ENCODE results near the gene TPM2. TPM values are rescaled to one million over a fixed set of nuclear protein-coding genes. Genes with fewer than 3 reads are reported as not detected.

TPM2 gene
- total and polyA plus RNA-seq, 4 donors = 4.2 to 31.4 (median 14.0) TPM

GRCh38 chr9:35716230-35716629 lies 26.5 kb upstream of the TPM2 start:
- 94% methylated on average over 4 of the region's 4 CpGs for WGBS

DNA sequence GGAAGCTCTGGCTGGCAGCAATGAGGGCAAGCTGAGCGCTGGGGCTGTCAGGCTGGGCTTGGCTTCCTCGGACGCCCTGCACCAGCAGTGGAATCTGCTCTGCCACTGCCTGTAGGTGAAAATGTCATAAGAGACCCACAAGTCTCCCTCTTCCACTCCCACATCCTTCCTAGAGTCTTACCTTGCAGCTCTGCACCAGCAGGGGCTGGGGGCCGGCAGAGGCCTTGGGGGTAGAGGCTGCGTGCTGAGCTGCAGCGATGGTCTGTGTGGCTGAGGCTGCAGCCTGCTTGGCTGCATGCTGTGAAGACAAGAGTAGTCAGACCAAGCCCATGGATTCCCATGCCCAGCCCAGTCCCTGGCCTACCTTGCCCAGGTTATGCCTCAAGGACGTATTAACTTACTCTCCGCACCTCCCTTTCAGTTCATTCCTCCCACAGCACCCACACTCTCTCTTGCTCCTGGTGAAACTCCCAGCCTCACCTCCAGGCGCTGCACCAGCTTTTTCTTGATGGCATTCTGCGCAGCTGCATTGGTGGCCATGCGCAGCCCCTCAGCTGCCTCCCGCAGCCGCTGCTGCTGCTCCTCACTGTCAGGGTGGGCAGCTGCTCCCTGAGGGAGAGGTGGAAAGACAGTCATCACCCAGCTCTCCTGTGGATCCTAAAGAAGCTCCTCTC lies 25.0 kb upstream of the TPM2 start:
- 95% methylated on average over 13 of the region's 13 CpGs for WGBS
- H3K4me1 ChIP-seq (ENCODE audit: control insufficient read depth in 4 of 4, insufficient read depth in 4 of 4, low read length in 3 of 4) = no peaks in the 10 kb centered on the region
- no peak overlapping the region for H3K4me3 ChIP-seq (ENCODE audit: low read depth in 1 of 3, low read length in 3 of 3)
- H3K27me3 ChIP-seq (ENCODE audit: control insufficient read depth in 4 of 4, insufficient read depth in 4 of 4, low read length in 3 of 4) = no peaks in the 10 kb centered on the region
- no peak overlapping the region for H3K9ac ChIP-seq (ENCODE audit: low read depth in 1 of 2, low read length in 2 of 2)
- H3K9me3 ChIP-seq (ENCODE audit: control insufficient read depth in 4 of 4, low read length in 3 of 4) = no peaks in the 10 kb centered on the region
- no peak for DNase-seq (ENCODE audit: low spot score)
- peaks cover 60 to 96% (median 85%) of the 10 kb centered on the region in 4 donors for H3K36me3 ChIP-seq (ENCODE audit: control insufficient read depth in 4 of 4, insufficient read depth in 3 of 4, low read depth in 1 of 4, low read length in 3 of 4)
- no peak overlapping the region for H3K27ac ChIP-seq (ENCODE audit: low read depth in 1 of 2, low read length in 2 of 2)
- TF ChIP-seq, protein P1, sequence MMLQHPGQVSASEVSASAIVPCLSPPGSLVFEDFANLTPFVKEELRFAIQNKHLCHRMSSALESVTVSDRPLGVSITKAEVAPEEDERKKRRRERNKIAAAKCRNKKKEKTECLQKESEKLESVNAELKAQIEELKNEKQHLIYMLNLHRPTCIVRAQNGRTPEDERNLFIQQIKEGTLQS (IDR thresholded peaks at IDR 0.05) = no peak
- TF ChIP-seq SP1 (IDR thresholded peaks at IDR 0.05) (no peak), RXRA (IDR thresholded peaks at IDR 0.05) (no peak), ZBTB33 (IDR thresholded peaks at IDR 0.05) (no peak), EGR1 (IDR thresholded peaks at IDR 0.05; ENCODE audit: low read depth in 2 of 2) (no peak), FOXA2 (IDR thresholded peaks at IDR 0.05) (no peak), YY1 (IDR thresholded peaks at IDR 0.05) (no peak), NR2F2 (IDR thresholded peaks at IDR 0.05) (no peak), JUND (IDR thresholded peaks at IDR 0.05) (no peak), RAD21 (IDR thresholded peaks at IDR 0.05) (no peak)
- TF ChIP-seq, protein P2, sequence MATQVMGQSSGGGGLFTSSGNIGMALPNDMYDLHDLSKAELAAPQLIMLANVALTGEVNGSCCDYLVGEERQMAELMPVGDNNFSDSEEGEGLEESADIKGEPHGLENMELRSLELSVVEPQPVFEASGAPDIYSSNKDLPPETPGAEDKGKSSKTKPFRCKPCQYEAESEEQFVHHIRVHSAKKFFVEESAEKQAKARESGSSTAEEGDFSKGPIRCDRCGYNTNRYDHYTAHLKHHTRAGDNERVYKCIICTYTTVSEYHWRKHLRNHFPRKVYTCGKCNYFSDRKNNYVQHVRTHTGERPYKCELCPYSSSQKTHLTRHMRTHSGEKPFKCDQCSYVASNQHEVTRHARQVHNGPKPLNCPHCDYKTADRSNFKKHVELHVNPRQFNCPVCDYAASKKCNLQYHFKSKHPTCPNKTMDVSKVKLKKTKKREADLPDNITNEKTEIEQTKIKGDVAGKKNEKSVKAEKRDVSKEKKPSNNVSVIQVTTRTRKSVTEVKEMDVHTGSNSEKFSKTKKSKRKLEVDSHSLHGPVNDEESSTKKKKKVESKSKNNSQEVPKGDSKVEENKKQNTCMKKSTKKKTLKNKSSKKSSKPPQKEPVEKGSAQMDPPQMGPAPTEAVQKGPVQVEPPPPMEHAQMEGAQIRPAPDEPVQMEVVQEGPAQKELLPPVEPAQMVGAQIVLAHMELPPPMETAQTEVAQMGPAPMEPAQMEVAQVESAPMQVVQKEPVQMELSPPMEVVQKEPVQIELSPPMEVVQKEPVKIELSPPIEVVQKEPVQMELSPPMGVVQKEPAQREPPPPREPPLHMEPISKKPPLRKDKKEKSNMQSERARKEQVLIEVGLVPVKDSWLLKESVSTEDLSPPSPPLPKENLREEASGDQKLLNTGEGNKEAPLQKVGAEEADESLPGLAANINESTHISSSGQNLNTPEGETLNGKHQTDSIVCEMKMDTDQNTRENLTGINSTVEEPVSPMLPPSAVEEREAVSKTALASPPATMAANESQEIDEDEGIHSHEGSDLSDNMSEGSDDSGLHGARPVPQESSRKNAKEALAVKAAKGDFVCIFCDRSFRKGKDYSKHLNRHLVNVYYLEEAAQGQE (IDR thresholded peaks at IDR 0.05) = no peak

More at GRCh38 chr9:35716230-35716629, 26.5 kb upstream of the TPM2 start:
- no peaks in the 10 kb centered on the region for H3K4me1 ChIP-seq (ENCODE audit: control insufficient read depth in 4 of 4, insufficient read depth in 4 of 4, low read length in 3 of 4)
- no peaks in the 10 kb centered on the region for H3K27me3 ChIP-seq (ENCODE audit: control insufficient read depth in 4 of 4, insufficient read depth in 4 of 4, low read length in 3 of 4)
- no peak overlapping the region for H3K9ac ChIP-seq (ENCODE audit: low read depth in 1 of 2, low read length in 2 of 2)
- no peak overlapping the region for H3K4me3 ChIP-seq (ENCODE audit: low read depth in 1 of 3, low read length in 3 of 3)
- no peaks in the 10 kb centered on the region for H3K9me3 ChIP-seq (ENCODE audit: control insufficient read depth in 4 of 4, low read length in 3 of 4)
- no peak overlapping the region for H3K27ac ChIP-seq (ENCODE audit: low read depth in 1 of 2, low read length in 2 of 2)
- H3K36me3 ChIP-seq (ENCODE audit: control insufficient read depth in 4 of 4, insufficient read depth in 3 of 4, low read depth in 1 of 4, low read length in 3 of 4) = peaks cover 65 to 98% (median 89%) of the 10 kb centered on the region in 4 donors
- no peak for DNase-seq (ENCODE audit: low spot score)
- TF ChIP-seq SP1 (IDR thresholded peaks at IDR 0.05) = no peak
- no peak for TF ChIP-seq TAF1 (conservative IDR thresholded peaks at IDR 0.05)
- TF ChIP-seq RXRA (IDR thresholded peaks at IDR 0.05) = no peak
- no peak for TF ChIP-seq GABPA (IDR thresholded peaks at IDR 0.05 in 1 of 2, conservative IDR thresholded peaks at IDR 0.05 in 1 of 2)
- TF ChIP-seq FOXA2 (IDR thresholded peaks at IDR 0.05) = no peak
- no peak for TF ChIP-seq ZBTB33 (IDR thresholded peaks at IDR 0.05)
- TF ChIP-seq, protein P1 (IDR thresholded peaks at IDR 0.05) = no peak
- no peak for TF ChIP-seq JUND (IDR thresholded peaks at IDR 0.05)
- TF ChIP-seq YY1 (IDR thresholded peaks at IDR 0.05) = no peak
- no peak for TF ChIP-seq MAX (IDR thresholded peaks at IDR 0.05)
- no peak for TF ChIP-seq HNF4A (conservative IDR thresholded peaks at IDR 0.05)
- no peak for TF ChIP-seq HNF4G (IDR thresholded peaks at IDR 0.05)
- TF ChIP-seq EGR1 (IDR thresholded peaks at IDR 0.05; ENCODE audit: low read depth in 2 of 2) = no peak
- TF ChIP-seq FOXA1 (IDR thresholded peaks at IDR 0.05) = no peak
- TF ChIP-seq NR2F2 (IDR thresholded peaks at IDR 0.05) = no peak
- TF ChIP-seq RAD21 (IDR thresholded peaks at IDR 0.05) = no peak
- TF ChIP-seq, protein P3, sequence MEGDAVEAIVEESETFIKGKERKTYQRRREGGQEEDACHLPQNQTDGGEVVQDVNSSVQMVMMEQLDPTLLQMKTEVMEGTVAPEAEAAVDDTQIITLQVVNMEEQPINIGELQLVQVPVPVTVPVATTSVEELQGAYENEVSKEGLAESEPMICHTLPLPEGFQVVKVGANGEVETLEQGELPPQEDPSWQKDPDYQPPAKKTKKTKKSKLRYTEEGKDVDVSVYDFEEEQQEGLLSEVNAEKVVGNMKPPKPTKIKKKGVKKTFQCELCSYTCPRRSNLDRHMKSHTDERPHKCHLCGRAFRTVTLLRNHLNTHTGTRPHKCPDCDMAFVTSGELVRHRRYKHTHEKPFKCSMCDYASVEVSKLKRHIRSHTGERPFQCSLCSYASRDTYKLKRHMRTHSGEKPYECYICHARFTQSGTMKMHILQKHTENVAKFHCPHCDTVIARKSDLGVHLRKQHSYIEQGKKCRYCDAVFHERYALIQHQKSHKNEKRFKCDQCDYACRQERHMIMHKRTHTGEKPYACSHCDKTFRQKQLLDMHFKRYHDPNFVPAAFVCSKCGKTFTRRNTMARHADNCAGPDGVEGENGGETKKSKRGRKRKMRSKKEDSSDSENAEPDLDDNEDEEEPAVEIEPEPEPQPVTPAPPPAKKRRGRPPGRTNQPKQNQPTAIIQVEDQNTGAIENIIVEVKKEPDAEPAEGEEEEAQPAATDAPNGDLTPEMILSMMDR (IDR thresholded peaks at IDR 0.05; ENCODE audit: low read depth, low read length, missing input control) = no peak
